ENCODE measurements around the gene UQCRFS1.

DNA sequence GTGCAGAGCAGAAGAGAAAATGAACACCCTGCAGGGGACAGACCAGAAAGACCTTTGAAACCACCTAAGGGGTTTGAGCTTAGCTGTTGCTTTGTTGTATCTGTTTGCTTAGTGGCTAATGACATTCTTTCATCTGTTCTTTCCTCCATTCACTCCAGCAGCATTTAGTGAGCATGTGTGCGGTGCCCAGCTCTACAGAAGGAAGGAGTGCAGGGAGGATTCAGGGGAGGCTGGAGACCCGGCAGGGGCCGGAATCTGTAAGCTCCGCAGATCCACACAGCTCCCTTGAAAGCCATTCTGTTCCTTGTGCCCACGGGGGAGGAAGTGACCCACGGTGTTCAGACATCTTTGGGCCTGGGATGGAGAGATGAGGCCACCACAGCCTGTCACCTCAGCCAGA lies 27.5 kb downstream of the UQCRFS1 start:
- TF ChIP-seq REST (IDR thresholded peaks at IDR 0.05; ENCODE audit: insufficient replicate concordance, low read depth) (no peak), CTCF (IDR thresholded peaks at IDR 0.05; ENCODE audit: insufficient read depth, low read length) (no peak)

Measured in HL-60 (cell line).